IMR-90 (cell line): ENCODE data around the gene LRRC37B. TPM values are rescaled to one million over a fixed set of nuclear protein-coding genes. Genes with fewer than 3 reads are reported as not detected.
A peak's percentile ranks its signal among the peaks of the same experiment; 100 is the strongest.
"Not testable (repeated sequence)": the region's sequence is repeated elsewhere in the genome, so short reads cannot be mapped to it uniquely, and the experiment has no call there.

Experiments
- ATAC-seq: fragments of 200-7000 bp; cut with Tn5 transposase; 2 replicates; pipeline ENCODE4 v1.9.1; 2020; ENCODE audit warnings: low read depth, mild to moderate bottlenecking, moderate library complexity
- BruUV-seq: library from RNA; stranded (reverse); fragments of 400-500 nt; replicated peaks from 2 replicates; lab custom pipeline; 2021; lab: Mats Ljungman, UMichigan
- CTCF ChIA-PET: fragments of 300-600 bp; formaldehyde crosslinking; extraction: SDS; loops from one replicate; lab custom pipeline; 2021; ENCODE audit warnings: antibody characterized with exemption; lab: Yijun Ruan, JAX
- POLR2A ChIA-PET: fragments of 300-600 bp; sonication (Branson Sonifier 250); formaldehyde crosslinking; loops from one replicate; lab custom pipeline; 2022; ENCODE audit warnings: antibody characterized with exemption; ENCODE audit not compliant: unreplicated experiment; lab: Charles Lee
- DNase-seq: peaks from one replicate; pipeline ENCODE4 v3.0.0; 2013
- H2AFZ ChIP-seq: replicated peaks from 2 replicates; pipeline ENCODE3; 2013; ENCODE audit warnings: low read length, mild to moderate bottlenecking; ENCODE audit not compliant: poor library complexity
- H2AK5ac ChIP-seq: 2 replicates; pipeline ENCODE4 v1.6.1; 2013; ENCODE audit warnings: low read depth, low read length, inconsistent platforms
- H2AK9ac ChIP-seq: replicated peaks from 2 replicates; pipeline ENCODE3; 2013; ENCODE audit warnings: mild to moderate bottlenecking, low read depth, low read length, moderate library complexity; ENCODE audit not compliant: poor library complexity
- H2BK120ac ChIP-seq: 2 replicates; pipeline ENCODE4 v1.6.1; 2013; ENCODE audit warnings: low read depth, low read length, inconsistent platforms
- H2BK15ac ChIP-seq: 3 replicates; pipeline ENCODE4 v1.6.1; 2013; ENCODE audit warnings: low read depth, low read length, inconsistent platforms
- H2BK20ac ChIP-seq: 2 replicates; pipeline ENCODE4 v1.6.1; 2013; ENCODE audit warnings: low read depth, mild to moderate bottlenecking, inconsistent platforms, low read length, moderate library complexity
- H2BK5ac ChIP-seq: 2 replicates; pipeline ENCODE4 v1.6.1; 2013; ENCODE audit warnings: mild to moderate bottlenecking, low read depth, low read length, inconsistent platforms; ENCODE audit not compliant: poor library complexity, severe bottlenecking
- H3K14ac ChIP-seq: replicated peaks from 2 replicates; pipeline ENCODE4 v1.6.1; 2013; ENCODE audit warnings: low read depth, low read length, inconsistent platforms
- H3K18ac ChIP-seq: 2 replicates; pipeline ENCODE4 v1.6.1; 2013; ENCODE audit warnings: low read depth, low read length, control low read depth
- H3K23ac ChIP-seq: 2 replicates; pipeline ENCODE4 v1.6.1; 2013; ENCODE audit warnings: low read depth, low read length, inconsistent platforms
- H3K27ac ChIP-seq: 2 replicates; pipeline ENCODE4 v1.5.1; 2013; ENCODE audit warnings: mild to moderate bottlenecking, control low read depth, low read length; ENCODE audit not compliant: insufficient read depth
- H3K27me3 ChIP-seq: 2 replicates; pipeline ENCODE4 v1.6.1; 2013; ENCODE audit warnings: low read length; ENCODE audit not compliant: control insufficient read depth, insufficient read depth
- H3K36me3 ChIP-seq: 2 replicates; pipeline ENCODE4 v1.6.1; 2013; ENCODE audit warnings: low read length, mixed read lengths; ENCODE audit not compliant: control insufficient read depth, insufficient read depth
- H3K4ac ChIP-seq: 2 replicates; pipeline ENCODE4 v1.6.1; 2013; ENCODE audit warnings: low read depth, low read length, inconsistent platforms
- H3K4me1 ChIP-seq: 2 replicates; pipeline ENCODE4 v1.6.1; 2013; ENCODE audit warnings: low read length, mixed read lengths; ENCODE audit not compliant: control insufficient read depth, insufficient read depth
- H3K4me2 ChIP-seq: 2 replicates; pipeline ENCODE4 v1.6.1; 2013; ENCODE audit warnings: low read depth, mild to moderate bottlenecking, control low read depth, low read length, moderate library complexity
- H3K4me3 ChIP-seq: 2 replicates; pipeline ENCODE4 v1.5.1; 2013; ENCODE audit warnings: low read depth, mild to moderate bottlenecking, control low read depth, low read length, moderate library complexity; ENCODE audit not compliant: insufficient read depth
- H3K56ac ChIP-seq: 2 replicates; pipeline ENCODE4 v1.6.1; 2013; ENCODE audit warnings: low read length, inconsistent platforms; ENCODE audit not compliant: insufficient read depth; ENCODE audit errors: extremely low read depth
- H3K79me1 ChIP-seq, 2 experiments: 2 replicates each; pipeline ENCODE4 v1.6.1; 2013; ENCODE audit warnings: low read length in 2 of 2, inconsistent platforms in 1 of 2, low read depth in 1 of 2
- H3K9ac ChIP-seq: 2 replicates; pipeline ENCODE4 v1.6.1; 2013; ENCODE audit warnings: low read depth, low read length, control low read depth
- H3K9me1 ChIP-seq: 2 replicates; pipeline ENCODE4 v1.6.1; 2013; ENCODE audit warnings: low read length, inconsistent platforms; ENCODE audit not compliant: insufficient read depth
- H3K9me3 ChIP-seq: 2 replicates; pipeline ENCODE4 v1.6.1; 2013; ENCODE audit warnings: low read length; ENCODE audit not compliant: control insufficient read depth, insufficient read depth
- H4K20me1 ChIP-seq: 2 replicates; pipeline ENCODE4 v1.6.1; 2013; ENCODE audit warnings: low read length, inconsistent platforms; ENCODE audit not compliant: insufficient read depth
- H4K5ac ChIP-seq: 2 replicates; pipeline ENCODE4 v1.6.1; 2013; ENCODE audit warnings: mild to moderate bottlenecking, low read depth, low read length, control low read depth
- H4K8ac ChIP-seq, 2 experiments: 2 replicates each; pipeline ENCODE4 v1.6.1; 2013; ENCODE audit warnings: low read depth in 2 of 2, low read length in 2 of 2, control low read depth in 1 of 2, inconsistent platforms in 1 of 2
- H4K91ac ChIP-seq: 2 replicates; pipeline ENCODE4 v1.6.1; 2013; ENCODE audit warnings: low read depth, low read length, inconsistent platforms; ENCODE audit not compliant: insufficient read depth
- WGBS, 2 experiments: methylation state at CpG; one replicate each; pipeline versions ENCODE4 v1.1.5 to v1.1.7; 2013; ENCODE audit warnings: missing lambda C conversion rate in 2 of 2; ENCODE audit not compliant: insufficient read length in 1 of 2; ENCODE audit errors: extremely low coverage in 2 of 2; 5-methylcytosine and 5-hydroxymethylcytosine counted together
- dilution Hi-C: fragments of 300-500 bp; cut with HindIII; formaldehyde crosslinking; loops from one replicate; pipeline ENCODE4 v1.14.3; 2018; ENCODE audit warnings: low sequenced_read_pairs; ENCODE audit not compliant: unreplicated experiment
- in situ Hi-C: fragments of 300-500 bp; cut with MboI; formaldehyde crosslinking; loops from 3 replicates; pipeline ENCODE4 v1.14.3; 2019; ENCODE audit warnings: low sequenced_read_pairs, inconsistent platforms, mixed read lengths
- intact Hi-C: fragments of 100-400 bp; cut with micrococcal nuclease; formaldehyde crosslinking; loops from 2 replicates; pipeline ENCODE4 v1.10.0; 2022
- polyA plus RNA-seq, 3 experiments: library from polyadenylated mRNA; depleted of rRNA; stranded (reverse); fragments of >200 nt; gene quantifications; 2 replicates each; pipeline ENCODE4 v1.2.3, GENCODE V29; 2012; ENCODE audit warnings: low replicate concordance in 1 of 3
- total RNA-seq: library from RNA; depleted of rRNA; stranded (reverse); fragments of >200 nt; gene quantifications from 2 replicates; pipeline ENCODE4 v1.2.3, GENCODE V29; 2012

The LRRC37B gene
- total and polyA plus RNA-seq, 2 of the 4 experiments (the other 2 are of a cell fraction) = 4.3 to 7.2 TPM

DNA sequence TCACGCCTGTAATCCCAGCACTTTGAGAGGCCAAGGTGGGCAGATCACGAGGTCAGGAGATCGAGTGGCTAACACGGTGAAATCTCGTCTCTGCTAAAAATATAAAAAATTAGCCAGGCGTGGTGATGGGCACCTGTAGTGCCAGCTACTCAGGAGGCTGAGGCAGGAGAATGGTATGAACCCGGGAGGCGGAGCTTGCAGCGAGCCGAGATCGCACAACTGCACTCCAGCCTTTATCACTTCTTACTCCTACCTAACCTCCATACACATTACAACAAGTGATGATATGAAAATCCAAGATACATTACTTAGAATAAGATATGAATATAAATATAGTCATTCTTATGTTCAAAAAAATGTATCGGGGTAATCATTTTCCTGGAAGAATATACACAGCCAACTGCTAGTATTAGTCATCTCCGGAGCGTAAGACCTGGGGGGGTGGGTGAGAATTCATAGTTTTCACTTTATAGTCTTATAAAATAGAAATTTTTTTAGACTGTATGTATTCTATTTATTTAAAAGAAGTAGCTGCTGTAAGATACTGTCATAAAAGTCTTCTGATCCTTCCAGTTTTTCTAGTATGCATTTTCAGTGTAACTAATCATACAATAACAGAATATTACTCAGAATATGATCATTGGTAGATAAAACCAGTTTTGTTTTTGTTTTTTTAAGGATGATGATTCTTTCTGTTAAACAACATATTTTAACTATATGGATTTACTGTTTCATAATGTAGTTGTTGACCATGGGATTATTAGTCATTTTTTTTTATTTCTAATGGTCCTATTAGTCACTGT lies 32.7 kb upstream of the LRRC37B start:
- H3K4me3 ChIP-seq, in situ Hi-C loops, H2AK5ac ChIP-seq, intact Hi-C loops, H3K9me3 ChIP-seq, H3K4me2 ChIP-seq, H3K23ac ChIP-seq, H3K18ac ChIP-seq, H3K4me1 ChIP-seq, H3K27me3 ChIP-seq, H3K9ac ChIP-seq, H2BK5ac ChIP-seq, H2BK20ac ChIP-seq, H3K56ac ChIP-seq, H2BK120ac ChIP-seq, H2BK15ac ChIP-seq, H4K91ac ChIP-seq, H3K4ac ChIP-seq, H3K9me1 ChIP-seq, H2AK9ac ChIP-seq, H2AFZ ChIP-seq, H3K27ac ChIP-seq, H4K20me1 ChIP-seq, BruUV-seq, H4K8ac ChIP-seq, POLR2A ChIA-PET, H3K14ac ChIP-seq, CTCF ChIA-PET, dilution Hi-C loops, H3K79me1 ChIP-seq, H4K5ac ChIP-seq: not testable (repeated sequence)
- DNase-seq (peak; percentile 58), ATAC-seq (peak; percentile 83)
- peaks cover 11% of the 10 kb centered on the region; the same call in 1 of the 2 replicates for H3K36me3 ChIP-seq
- no CpG with 5 or more reads among the region's 14 CpGs for WGBS, 2 experiments

DNA sequence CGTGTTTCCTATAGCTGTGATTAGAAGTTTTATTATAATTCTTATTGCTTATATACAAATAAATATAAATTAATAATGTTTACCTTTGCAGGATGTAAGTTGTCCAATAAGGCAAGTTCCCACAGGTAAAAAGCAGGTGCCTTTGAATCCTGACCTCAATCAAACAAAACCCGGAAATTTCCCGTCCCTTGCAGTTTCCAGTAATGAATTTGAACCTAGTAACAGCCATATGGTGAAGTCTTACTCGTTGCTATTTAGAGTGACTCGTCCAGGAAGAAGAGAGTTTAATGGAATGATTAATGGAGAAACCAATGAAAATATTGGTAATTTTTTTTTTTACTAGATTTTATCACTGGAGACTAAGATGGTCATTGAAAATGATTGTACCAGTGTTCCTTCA lies 31.8 kb upstream of the LRRC37B start:
- H3K4me3 ChIP-seq, intact Hi-C loops, H3K9ac ChIP-seq, H4K20me1 ChIP-seq, H3K14ac ChIP-seq, H3K36me3 ChIP-seq, H2BK15ac ChIP-seq, H2AK5ac ChIP-seq, H3K9me3 ChIP-seq, H3K18ac ChIP-seq, H2BK5ac ChIP-seq, H3K23ac ChIP-seq, POLR2A ChIA-PET, H3K4ac ChIP-seq, in situ Hi-C loops, H2BK20ac ChIP-seq, H2BK120ac ChIP-seq, H3K27me3 ChIP-seq, CTCF ChIA-PET, H2AK9ac ChIP-seq, BruUV-seq, H3K27ac ChIP-seq, H3K56ac ChIP-seq, H4K8ac ChIP-seq, H4K91ac ChIP-seq, H3K9me1 ChIP-seq, H3K4me1 ChIP-seq, H2AFZ ChIP-seq, ATAC-seq, dilution Hi-C loops, H4K5ac ChIP-seq, H3K79me1 ChIP-seq, H3K4me2 ChIP-seq: not testable (repeated sequence)
- no CpG with 5 or more reads among the region's 5 CpGs for WGBS, 2 experiments
- DNase-seq = peak; percentile 4
